8988T (cell line): ENCODE results near the gene RALGAPB.

Experiments
- DNase-seq: peaks from one replicate; pipeline ENCODE4 v3.0.0; 2011

The RALGAPB gene

GRCh38 chr20:38551056-38551626 is 78.5 kb downstream of the RALGAPB start:
- no peak for DNase-seq

DNA sequence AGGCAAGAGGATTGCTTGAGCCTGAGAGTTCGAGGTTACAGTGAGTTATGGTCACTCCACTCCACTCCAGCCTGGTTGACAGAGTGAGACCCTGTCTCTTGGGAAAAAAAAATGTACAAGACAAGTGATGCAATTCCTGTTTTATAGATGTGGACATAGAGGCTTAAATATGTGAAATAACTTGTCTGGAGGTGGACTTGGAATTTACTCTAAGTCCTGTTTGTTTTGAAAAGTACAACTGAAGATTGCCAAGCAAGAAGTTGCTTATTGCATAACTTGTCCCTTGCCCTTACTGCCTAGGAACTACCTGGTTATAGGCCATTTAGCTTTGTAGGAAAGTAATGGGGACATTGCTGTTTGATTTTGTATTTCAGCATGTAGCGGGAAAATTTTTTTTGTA is 82.3 kb downstream of the RALGAPB start:
- DNase-seq, result no peak

DNA sequence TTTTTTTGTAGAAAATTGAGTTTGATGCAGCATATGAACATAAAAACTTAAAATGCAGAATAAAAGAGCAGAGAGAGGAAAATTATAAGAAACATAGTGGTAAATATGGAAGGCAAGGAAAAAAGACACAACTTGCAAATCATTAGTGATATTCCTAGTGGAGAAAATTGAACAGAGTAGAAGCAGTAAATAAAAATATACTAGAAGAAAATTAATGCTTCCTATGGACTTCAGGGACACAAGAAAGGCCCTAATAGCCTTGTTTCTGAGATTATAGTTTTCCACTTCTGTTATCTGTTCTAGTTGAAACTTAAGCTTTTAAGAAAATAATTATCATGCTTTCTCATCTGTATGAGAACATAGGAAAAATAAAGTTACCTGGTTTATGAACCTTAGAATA is 82.8 kb downstream of the RALGAPB start:
- no peak for DNase-seq

GRCh38 chr20:38557174-38557573 is 84.5 kb downstream of the RALGAPB start:
- no peak for DNase-seq

- DNase-seq, result no peak
Measured at GRCh38 chr20:38558596-38559360, 86.1 kb downstream of the RALGAPB start.

GRCh38 chr20:38559764-38560163 is 87.1 kb downstream of the RALGAPB start:
- no peak for DNase-seq

- no peak for DNase-seq
Measured at GRCh38 chr20:38563802-38564431, 91.3 kb downstream of the RALGAPB start.

DNA sequence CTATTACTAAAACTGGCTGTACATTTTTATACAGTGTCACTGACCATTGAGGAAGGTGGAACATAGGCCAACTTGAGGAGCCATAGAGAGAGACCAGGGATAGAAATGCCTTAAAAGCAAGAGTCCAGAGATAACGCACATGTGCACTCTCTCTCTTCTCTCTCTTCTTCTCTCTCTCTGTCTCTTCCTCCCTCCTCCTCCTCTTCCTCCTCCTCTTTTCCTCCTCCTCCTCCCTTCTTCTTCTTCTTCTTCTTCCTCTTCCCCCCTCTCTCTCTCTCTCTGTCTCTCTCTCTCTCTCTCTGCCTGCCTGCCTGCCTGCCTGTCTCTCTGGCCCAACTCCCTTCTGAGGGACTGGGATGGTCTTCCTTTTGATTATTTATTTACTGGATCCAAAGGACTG is 92.0 kb downstream of the RALGAPB start:
- DNase-seq, result no peak

DNA sequence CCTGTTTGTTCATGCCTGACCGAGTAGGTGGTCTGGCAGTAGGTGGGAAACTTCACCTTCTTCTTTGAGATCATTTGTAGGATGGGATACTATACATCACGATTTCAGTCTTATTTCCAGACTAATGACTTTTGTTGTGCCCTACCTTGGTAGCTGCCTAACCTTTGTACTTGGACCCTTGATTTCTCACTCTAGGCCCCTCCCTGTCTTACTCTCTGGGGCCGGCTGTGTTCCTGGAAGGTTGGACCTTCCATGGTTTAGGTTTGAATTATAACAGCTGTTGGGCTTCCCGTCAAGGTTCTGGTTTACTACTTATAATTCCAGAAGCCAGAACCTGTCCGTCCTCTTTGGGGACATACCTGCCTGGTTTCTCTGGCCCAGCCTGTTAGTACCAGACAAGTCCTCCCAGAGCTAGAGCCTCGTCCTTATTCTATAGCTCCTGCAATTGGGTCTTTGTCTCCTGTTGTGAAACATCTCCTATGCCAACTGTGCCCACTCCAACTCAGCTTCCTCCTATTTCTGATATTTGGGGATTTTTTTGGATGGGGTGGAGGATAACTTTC is 93.5 kb downstream of the RALGAPB start:
- DNase-seq, result no peak

- DNase-seq, result no peak
Measured at GRCh38 chr20:38569747-38570525, 97.3 kb downstream of the RALGAPB start.

- DNase-seq, result no peak
Measured at GRCh38 chr20:38573413-38573812, 100.8 kb downstream of the RALGAPB start.

DNA sequence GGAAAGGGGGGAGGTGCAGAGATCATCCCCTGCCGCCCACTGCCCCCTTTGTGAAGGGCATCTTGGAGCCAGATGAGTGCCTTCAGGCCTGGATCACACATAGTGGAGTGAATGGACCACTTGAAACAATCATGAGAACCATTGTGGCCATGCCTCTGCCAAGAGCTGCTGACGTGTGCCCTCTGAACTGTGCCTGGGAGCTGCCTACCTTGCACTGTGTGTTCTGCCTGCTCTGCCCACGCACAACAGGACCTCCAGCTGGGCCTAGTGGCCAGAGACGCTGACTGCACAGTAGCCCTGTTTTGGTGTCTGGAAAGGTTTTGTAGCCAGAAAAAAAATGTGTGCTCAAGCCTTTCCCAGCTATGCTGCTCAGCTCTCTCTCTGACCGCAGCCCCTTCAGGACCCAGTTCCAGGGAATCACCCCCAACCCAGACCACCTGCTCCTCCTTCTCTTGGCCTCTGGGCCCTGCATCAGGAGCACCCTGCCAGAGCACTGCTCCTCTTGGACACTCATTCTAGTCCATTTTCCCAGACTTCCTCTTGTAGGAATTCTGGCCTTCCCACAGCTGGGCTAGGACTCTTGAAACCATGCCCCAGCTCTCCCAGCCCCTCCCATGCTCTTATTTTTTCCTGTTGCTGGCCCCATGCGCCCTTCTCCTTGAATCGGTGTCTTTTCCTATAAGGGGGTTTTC is 106.7 kb downstream of the RALGAPB start:
- DNase-seq, result no peak

DNA sequence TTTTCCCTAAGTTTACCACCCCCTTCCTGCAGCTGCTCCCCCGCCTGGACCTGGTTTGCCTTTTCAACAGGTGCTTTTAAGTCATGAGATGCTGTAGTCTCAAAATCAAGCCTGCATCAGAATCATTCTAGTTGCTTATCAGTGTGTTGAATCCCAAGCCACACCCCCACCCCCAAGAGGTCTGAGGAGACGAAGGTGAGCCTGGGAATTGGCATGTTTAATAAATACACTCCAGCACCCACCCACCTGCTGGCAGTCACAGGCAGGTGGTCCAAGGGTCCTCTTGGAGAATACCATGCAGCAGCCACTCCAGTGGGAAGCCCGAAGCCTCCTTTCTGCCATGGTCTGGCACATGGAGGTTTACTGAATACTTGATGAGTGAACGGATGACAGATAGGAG is 107.3 kb downstream of the RALGAPB start:
- no peak for DNase-seq

- DNase-seq, result no peak
Measured at GRCh38 chr20:38581013-38581412, 108.4 kb downstream of the RALGAPB start, which contains the start of gene ADIG. Gene ADIG (plus strand): TSS chr20:38581197. CDS start chr20:38581251, 54 bp downstream.

- DNase-seq, result no peak
Measured at GRCh38 chr20:38581830-38582358, 109.3 kb downstream of the RALGAPB start.

GRCh38 chr20:38583306-38583705 is 110.7 kb downstream of the RALGAPB start:
- no peak for DNase-seq

DNA sequence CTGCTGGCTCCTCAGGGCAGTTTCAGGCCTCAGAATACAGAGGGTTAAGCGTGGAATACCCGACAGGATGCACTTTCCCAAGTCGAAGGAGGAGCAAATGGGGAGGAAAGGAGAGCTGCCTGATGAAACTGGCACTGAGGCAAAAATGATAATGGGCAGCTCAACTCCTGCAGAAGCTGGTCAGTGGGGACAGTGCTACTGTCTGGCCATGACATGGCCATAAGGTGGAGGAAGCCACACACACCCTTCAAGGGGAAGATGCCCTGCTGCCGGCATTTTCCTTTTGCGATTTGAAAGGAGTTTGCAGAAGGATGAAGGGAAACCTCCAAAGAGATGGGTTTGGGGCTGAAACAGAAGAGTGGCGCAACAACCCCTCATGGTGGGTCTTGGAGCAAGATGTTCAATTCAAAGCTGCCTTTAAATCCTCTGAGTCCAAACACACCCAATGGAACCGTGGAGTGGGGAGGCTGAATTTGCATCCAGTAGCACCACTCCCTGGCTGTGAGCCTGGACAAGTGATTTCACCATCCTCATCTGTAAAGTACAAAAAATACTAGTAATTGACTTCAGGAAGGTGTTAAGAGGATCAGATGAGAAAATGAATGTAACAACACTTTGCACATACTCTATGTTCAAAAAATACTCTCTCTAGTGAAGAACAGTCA is 111.6 kb downstream of the RALGAPB start:
- DNase-seq, result no peak

GRCh38 chr20:38585404-38586180 is 112.9 kb downstream of the RALGAPB start:
- DNase-seq, result no peak

DNA sequence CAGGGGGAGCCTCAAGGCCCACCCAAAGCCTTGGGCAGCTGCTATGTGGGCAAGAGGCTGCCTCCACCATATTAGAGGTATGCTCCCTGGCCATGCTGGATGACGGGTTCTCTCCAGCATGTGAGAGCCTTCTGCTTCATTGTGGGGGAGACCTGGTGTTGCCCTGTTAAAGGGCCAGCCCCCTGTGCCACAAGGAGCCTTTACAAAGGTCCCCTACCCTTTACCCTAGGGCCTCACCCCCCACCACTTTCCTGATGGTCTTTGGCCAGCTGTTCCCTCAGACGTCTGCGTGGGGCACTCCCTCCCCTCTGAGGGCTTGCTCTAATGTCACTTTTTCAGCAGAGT is 113.5 kb downstream of the RALGAPB start:
- no peak for DNase-seq

DNA sequence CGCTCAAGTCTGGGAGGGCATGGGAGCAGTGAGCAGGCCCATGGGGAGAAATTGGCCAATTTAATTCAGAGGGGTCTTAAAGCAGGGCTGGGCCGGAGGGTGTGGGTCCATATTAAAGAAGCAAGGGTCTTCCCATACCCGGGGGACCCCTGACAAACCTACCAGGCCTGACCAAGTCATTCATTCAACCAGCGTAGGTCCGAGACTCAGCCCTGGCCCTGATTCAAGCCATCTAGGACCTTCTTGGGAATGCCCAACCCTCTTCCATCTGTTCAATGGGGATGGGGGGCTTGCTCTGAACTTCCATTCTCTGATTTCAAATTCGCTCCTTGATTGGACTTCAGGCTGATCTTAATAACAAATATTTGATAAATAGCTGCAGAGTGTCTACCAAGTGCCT is 115.7 kb downstream of the RALGAPB start:
- no peak for DNase-seq

DNA sequence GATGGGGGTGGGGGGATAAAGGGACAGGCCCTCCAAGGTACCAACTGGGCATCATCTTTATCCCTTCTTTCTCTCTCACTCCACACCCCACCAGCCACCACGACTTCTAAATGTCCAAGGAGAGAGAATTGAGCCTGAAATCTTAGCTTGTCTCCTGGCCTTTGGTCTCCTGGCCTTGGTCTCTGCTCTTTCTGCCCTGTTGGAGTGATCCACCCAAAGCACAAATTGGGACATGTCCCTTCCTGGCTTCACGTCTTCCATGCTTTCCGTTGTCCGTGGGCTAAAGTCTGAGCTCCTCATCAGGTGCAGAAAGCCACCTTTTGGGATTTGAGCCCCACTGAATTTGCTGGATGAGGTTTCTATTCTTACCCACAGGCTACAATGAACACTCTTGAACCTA is 116.7 kb downstream of the RALGAPB start:
- no peak for DNase-seq
